Testis (tissue), 2 donors: ENCODE results near the gene OXCT1.

Experiments used
- POLR2A ChIP-seq: fragments of 450-650 bp; IDR thresholded peaks from one replicate; pipeline ENCODE4 v1.6.1; 2017; ENCODE audit warnings: antibody characterized with exemption, mild to moderate bottlenecking, moderate library complexity
- TF ChIP-seq, protein P1 (sequence below), 3 experiments: fragments of 450-650 bp in 2 of 3; fragments of 200-600 bp in 1 of 3; sonication (generic) in 1 of 3; IDR thresholded peaks; one replicate each; pipeline ENCODE4 v1.5.1; 2016 to 2019; ENCODE audit warnings: antibody characterized with exemption in 3 of 3, mild to moderate bottlenecking in 2 of 3, moderate library complexity in 1 of 3

DNA sequence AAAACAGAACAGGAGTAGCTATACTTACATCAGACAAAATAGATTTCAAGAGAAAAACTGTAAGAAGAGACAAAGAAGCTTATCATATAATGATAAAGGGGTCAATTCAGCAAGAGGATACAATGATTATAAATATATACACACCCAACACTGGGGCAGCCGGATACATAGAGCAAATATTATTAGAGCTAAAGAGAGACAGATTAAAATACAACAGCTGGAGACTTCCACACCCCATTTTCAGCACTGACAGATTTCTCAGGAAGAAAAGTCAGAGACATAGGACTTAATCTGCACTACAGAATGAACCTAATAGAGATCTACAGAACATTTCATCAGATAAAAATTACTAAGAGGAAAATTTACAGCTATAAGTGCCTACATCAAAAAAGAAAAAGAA lies 35.7 kb downstream of the OXCT1 start:
- TF ChIP-seq, protein P1, sequence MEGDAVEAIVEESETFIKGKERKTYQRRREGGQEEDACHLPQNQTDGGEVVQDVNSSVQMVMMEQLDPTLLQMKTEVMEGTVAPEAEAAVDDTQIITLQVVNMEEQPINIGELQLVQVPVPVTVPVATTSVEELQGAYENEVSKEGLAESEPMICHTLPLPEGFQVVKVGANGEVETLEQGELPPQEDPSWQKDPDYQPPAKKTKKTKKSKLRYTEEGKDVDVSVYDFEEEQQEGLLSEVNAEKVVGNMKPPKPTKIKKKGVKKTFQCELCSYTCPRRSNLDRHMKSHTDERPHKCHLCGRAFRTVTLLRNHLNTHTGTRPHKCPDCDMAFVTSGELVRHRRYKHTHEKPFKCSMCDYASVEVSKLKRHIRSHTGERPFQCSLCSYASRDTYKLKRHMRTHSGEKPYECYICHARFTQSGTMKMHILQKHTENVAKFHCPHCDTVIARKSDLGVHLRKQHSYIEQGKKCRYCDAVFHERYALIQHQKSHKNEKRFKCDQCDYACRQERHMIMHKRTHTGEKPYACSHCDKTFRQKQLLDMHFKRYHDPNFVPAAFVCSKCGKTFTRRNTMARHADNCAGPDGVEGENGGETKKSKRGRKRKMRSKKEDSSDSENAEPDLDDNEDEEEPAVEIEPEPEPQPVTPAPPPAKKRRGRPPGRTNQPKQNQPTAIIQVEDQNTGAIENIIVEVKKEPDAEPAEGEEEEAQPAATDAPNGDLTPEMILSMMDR (IDR thresholded peaks at IDR 0.05): no peak
- no peak for TF ChIP-seq POLR2A
